Pancreas (tissue), 10 donors: ENCODE results near the gene DDX10. TPM values are rescaled to one million over a fixed set of nuclear protein-coding genes. Genes with fewer than 3 reads are reported as not detected.

Source experiments
- ATAC-seq, 4 donors: fragments of 200-7000 bp; cut with Tn5 transposase; one replicate each; pipeline versions ENCODE4 v1.8.0 to v1.9.1; 2020; ENCODE audit warnings: mild to moderate bottlenecking in 4 of 4, moderate library complexity in 4 of 4
- DNase-seq, 6 donors: peaks; one replicate each; pipeline ENCODE4 v3.0.0-alpha.2; 2020
- FAIRE-seq: peaks from 2 replicates; lab custom pipeline; 2012; peaks lifted over from hg19 to GRCh38; lab: Jason Lieb, UNC
- H3K27ac ChIP-seq, 4 donors: fragments of 200-600 bp; sonication (generic); 1 replicate in 3 of 4; 2 replicates in 1 of 4; pipeline versions ENCODE4 v1.5.0 to v1.8.0; 2020
- H3K27me3 ChIP-seq, 4 donors: fragments of 200-600 bp; one replicate each; pipeline ENCODE4 v1.8.0; 2021
- H3K36me3 ChIP-seq, 3 donors: fragments of 200-600 bp; sonication (generic) in 1 of 3; one replicate each; pipeline versions ENCODE4 v1.5.0 to v1.8.0; 2020 to 2021
- H3K4me1 ChIP-seq, 3 donors: fragments of 200-600 bp; one replicate each; pipeline ENCODE4 v1.8.0; 2021
- H3K4me3 ChIP-seq, 4 donors: fragments of 200-600 bp; sonication (generic) in 2 of 4; one replicate each; pipeline versions ENCODE4 v1.5.0 to v1.8.0; 2020 to 2021
- H3K9me3 ChIP-seq, 4 donors: fragments of 200-600 bp; one replicate each; pipeline ENCODE4 v1.8.0; 2021
- CTCF ChIP-seq, 4 donors: fragments of 200-600 bp; sonication (generic) in 3 of 4; IDR thresholded peaks; one replicate each; pipeline versions ENCODE4 v1.5.0 to v1.8.0; 2021; ENCODE audit warnings: antibody characterized with exemption in 4 of 4
- WGBS, 2 donors: extraction: QIAGEN DNeasy Blood & Tissue Kit; methylation state at CpG; one replicate each; pipeline ENCODE4 v1.1.7; 2013; 5-methylcytosine and 5-hydroxymethylcytosine counted together
- intact Hi-C, 3 donors: fragments of 100-400 bp; cut with DNase I; formaldehyde crosslinking; loops; one replicate each; pipeline versions ENCODE4 v1.11.1 to v1.14.2; 2022
- polyA plus RNA-seq, 2 donors: library from polyadenylated mRNA; stranded (reverse); fragments of 200-250 nt; gene quantifications; one replicate each; pipeline ENCODE4 v1.2.3, GENCODE V29; 2013
- total RNA-seq, 6 donors: library from RNA; stranded (reverse); fragmentation: NEBNext Ultra II Directional in 4 of 6; extraction: Animal tissue kit (Norgen Biotek cat#: 25700) in 4 of 6; gene quantifications; one replicate each; pipeline versions ENCODE4 v1.2.1 to v1.2.4, GENCODE V29; 2021 to 2023
- donor health status: healthy with polysubstance abuse.
- donor health status: DM: no; HTN: no; CAD: no; lungs with moderate emphysema.
- donor health status: DM: no; HTN: no; CAD: no.
- donor health status: control.
- donor health status: control.
- donor health status: Bipolar disorder and iron deficiency.
- donor health status: DM: yes; HTN: yes; CAD: no.
- donor health status: DM: no; HTN: no; CAD: no.
- donor health status: DM: no; HTN: no; CAD: no.
- donor health status: DM: yes; HTN: yes; CAD: no.

The DDX10 gene
- total and polyA plus RNA-seq, 8 donors = 10.9 to 18.4 (median 16.5) TPM

DNA sequence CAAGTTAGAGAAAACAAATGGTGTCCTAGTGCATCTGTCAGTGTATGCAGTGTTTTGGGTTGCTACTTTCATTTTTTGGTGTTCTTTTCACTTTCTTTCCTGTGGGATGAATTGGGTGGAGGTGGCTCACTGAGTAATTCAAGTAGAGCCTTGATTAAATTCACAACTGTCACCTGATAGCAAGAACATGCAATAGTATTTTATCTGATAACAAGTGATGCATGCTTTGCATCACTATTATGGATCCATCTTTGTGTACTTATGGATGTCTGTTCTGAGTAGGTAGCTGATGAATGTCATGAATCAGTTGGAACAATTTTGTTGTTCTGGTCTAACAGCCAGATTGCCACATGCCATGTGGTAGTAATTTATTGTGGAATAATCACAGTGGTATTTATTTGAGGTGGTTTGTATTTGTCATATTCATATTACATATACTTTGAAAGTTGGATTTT lies 87.5 kb downstream of the DDX10 start:
- no peaks in the 10 kb centered on the region for H3K36me3 ChIP-seq

DNA sequence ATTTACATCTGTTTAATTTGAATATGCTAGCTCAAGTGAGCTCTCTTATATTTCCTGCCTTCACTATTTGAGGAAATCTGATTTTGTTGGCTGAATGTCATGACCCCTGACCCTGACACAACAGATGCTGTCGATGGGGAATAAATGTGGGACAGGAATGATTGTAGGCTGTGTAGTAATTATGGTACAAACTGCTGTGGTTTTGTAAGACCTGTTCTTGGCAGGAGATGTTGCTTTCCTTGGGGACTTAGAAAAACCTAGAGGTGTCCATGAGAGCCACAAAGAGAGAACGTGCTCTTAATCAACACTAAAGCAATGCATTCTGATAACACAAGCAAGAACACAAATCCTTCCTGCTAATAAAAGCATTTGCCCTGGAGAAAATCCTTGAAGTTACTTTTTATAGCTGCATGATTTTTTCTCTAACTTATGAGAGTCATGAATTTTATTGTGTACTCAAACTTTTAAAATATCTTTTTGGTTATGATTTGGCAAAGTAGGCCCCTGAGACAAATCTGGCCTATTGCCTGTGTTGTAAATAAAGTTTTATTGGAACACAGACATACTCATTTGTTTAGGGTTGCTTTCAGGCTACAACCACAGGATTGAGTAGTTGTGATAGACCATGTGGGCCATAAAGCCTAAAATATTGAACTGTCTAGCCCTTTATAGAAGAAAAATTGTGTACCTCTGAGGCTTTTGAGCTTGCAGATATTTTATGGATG lies 90.2 kb downstream of the DDX10 start:
- peak in 1 of 4 donors; percentile 35 for ATAC-seq

More for the DNA sequence above, 87.5 kb downstream of the DDX10 start:
- ATAC-seq = no peak
- FAIRE-seq = no peak
- H3K9me3 ChIP-seq = no peaks in the 10 kb centered on the region
- intact Hi-C loops = no loop called here
- no peaks in the 10 kb centered on the region for H3K27me3 ChIP-seq
- DNase-seq = no peak
- TF ChIP-seq CTCF (IDR thresholded peaks at IDR 0.05) = no peak
- no peak overlapping the region for H3K27ac ChIP-seq
- H3K4me1 ChIP-seq = no peaks in the 10 kb centered on the region
- H3K4me3 ChIP-seq = no peak overlapping the region

GRCh38 chr11:108757630-108758029 lies 92.8 kb downstream of the DDX10 start:
- H3K9me3 ChIP-seq = no peaks in the 10 kb centered on the region
- DNase-seq = no peak
- no peak for FAIRE-seq
- no peaks in the 10 kb centered on the region for H3K36me3 ChIP-seq
- no peak for ATAC-seq
- no peak overlapping the region for H3K27ac ChIP-seq
- no peaks in the 10 kb centered on the region for H3K27me3 ChIP-seq
- 46 to 47% methylated on average over 3 of the region's 3 CpGs for WGBS, 2 donors
- no peak overlapping the region for H3K4me3 ChIP-seq
- H3K4me1 ChIP-seq = no peaks in the 10 kb centered on the region
- no peak for TF ChIP-seq CTCF (IDR thresholded peaks at IDR 0.05)
- intact Hi-C loops = no loop called here

More for the DNA sequence above, 90.2 kb downstream of the DDX10 start:
- Histone ChIP-seq H3K4me1 (no peaks in the 10 kb centered on the region), H3K36me3 (no peaks in the 10 kb centered on the region), H3K9me3 (no peaks in the 10 kb centered on the region), H3K27me3 (no peaks in the 10 kb centered on the region), H3K27ac (no peak overlapping the region), H3K4me3 (no peak overlapping the region)
- FAIRE-seq = no peak
- 14 to 20% methylated on average over 2 of the region's 2 CpGs for WGBS, 2 donors
- DNase-seq = no peak
- intact Hi-C loops = no loop called here
- no peak for TF ChIP-seq CTCF (IDR thresholded peaks at IDR 0.05)

DNA sequence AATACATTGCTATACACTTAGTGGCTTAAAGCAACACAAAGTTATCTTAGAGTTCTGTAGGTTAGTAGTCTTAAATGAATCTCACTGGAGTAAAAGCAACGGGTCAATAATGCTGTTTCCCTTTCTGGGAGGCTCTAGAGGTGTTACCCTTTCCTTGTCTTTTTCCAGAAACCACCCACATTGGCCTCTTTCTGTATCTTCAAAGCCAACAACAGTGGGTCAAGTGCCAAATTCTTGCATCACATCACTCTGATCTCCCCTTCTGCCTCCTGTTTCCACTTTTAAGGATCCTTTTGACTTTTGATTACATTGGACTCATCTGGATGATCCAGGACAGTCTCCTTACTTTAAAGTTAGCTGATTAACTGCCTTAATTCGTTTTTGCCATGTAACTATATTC lies 93.6 kb downstream of the DDX10 start:
- no peaks in the 10 kb centered on the region for H3K27me3 ChIP-seq
- intact Hi-C loops = no loop called here
- H3K4me1 ChIP-seq = no peaks in the 10 kb centered on the region
- no peaks in the 10 kb centered on the region for H3K36me3 ChIP-seq
- no peak for TF ChIP-seq CTCF (IDR thresholded peaks at IDR 0.05)
- no peak for ATAC-seq
- H3K9me3 ChIP-seq = no peaks in the 10 kb centered on the region
- H3K4me3 ChIP-seq = no peak overlapping the region
- DNase-seq = no peak
- H3K27ac ChIP-seq = no peak overlapping the region
- 73 to 81% methylated on average over 2 of the region's 2 CpGs for WGBS, 2 donors
- no peak for FAIRE-seq

GRCh38 chr11:108766596-108767173 lies 101.8 kb downstream of the DDX10 start:
- no peak for DNase-seq
- 83 to 89% methylated on average over 6 of the region's 6 CpGs for WGBS, 2 donors
- ATAC-seq = no peak
- H3K27ac ChIP-seq = no peak overlapping the region
- H3K27me3 ChIP-seq = no peaks in the 10 kb centered on the region
- no peaks in the 10 kb centered on the region for H3K9me3 ChIP-seq
- intact Hi-C loops = no loop called here
- no peaks in the 10 kb centered on the region for H3K4me1 ChIP-seq
- H3K36me3 ChIP-seq = no peaks in the 10 kb centered on the region
- no peak for TF ChIP-seq CTCF (IDR thresholded peaks at IDR 0.05)
- H3K4me3 ChIP-seq = no peak overlapping the region
- FAIRE-seq = no peak
